Stimulated activated CD4-positive, alpha-beta T cell treated with anti-CD3 and anti-CD28 coated beads, Interleukin-1b, Interleukin-23, amount 100 ng/mL, for 48 hours (primary cell): Measurements from ENCODE around the gene DAPK1.

Experiments
- DNase-seq: peaks from one replicate; pipeline ENCODE4 v3.0.0-alpha.2; 2020

The DAPK1 gene

GRCh38 chr9:87653941-87654340, 156.3 kb downstream of the DAPK1 start:
- no peak for DNase-seq

- no peak for DNase-seq
Measured at GRCh38 chr9:87655731-87656130, 158.1 kb downstream of the DAPK1 start.

GRCh38 chr9:87656485-87656884, 158.8 kb downstream of the DAPK1 start:
- DNase-seq: no peak

GRCh38 chr9:87657190-87657589, 159.5 kb downstream of the DAPK1 start:
- no peak for DNase-seq

GRCh38 chr9:87657893-87658292, 160.2 kb downstream of the DAPK1 start:
- no peak for DNase-seq

GRCh38 chr9:87658511-87658910, 160.8 kb downstream of the DAPK1 start:
- DNase-seq: no peak

GRCh38 chr9:87659534-87660419, 162.1 kb downstream of the DAPK1 start:
- no peak for DNase-seq

- no peak for DNase-seq
Measured at GRCh38 chr9:87661241-87661640, 163.6 kb downstream of the DAPK1 start.

- DNase-seq: peak; percentile 68
Measured at GRCh38 chr9:87662808-87663528, 165.3 kb downstream of the DAPK1 start.

GRCh38 chr9:87663556-87663955, 165.9 kb downstream of the DAPK1 start:
- no peak for DNase-seq

GRCh38 chr9:87664153-87665060, 166.7 kb downstream of the DAPK1 start:
- no peak for DNase-seq

GRCh38 chr9:87665505-87665904, 167.8 kb downstream of the DAPK1 start:
- no peak for DNase-seq

- peak; percentile 15 for DNase-seq
Measured at GRCh38 chr9:87667164-87667738, 169.6 kb downstream of the DAPK1 start.

GRCh38 chr9:87668222-87668621, 170.6 kb downstream of the DAPK1 start:
- no peak for DNase-seq

GRCh38 chr9:87668722-87669121, 171.1 kb downstream of the DAPK1 start:
- no peak for DNase-seq

- no peak for DNase-seq
Measured at GRCh38 chr9:87670572-87671264, 173.1 kb downstream of the DAPK1 start.

GRCh38 chr9:87671478-87671877, 173.8 kb downstream of the DAPK1 start:
- DNase-seq: no peak

- no peak for DNase-seq
Measured at GRCh38 chr9:87671925-87672324, 174.3 kb downstream of the DAPK1 start.

- no peak for DNase-seq
Measured at GRCh38 chr9:87672586-87672985, 174.9 kb downstream of the DAPK1 start.

- no peak for DNase-seq
Measured at GRCh38 chr9:87673446-87674120, 175.9 kb downstream of the DAPK1 start.

- DNase-seq: no peak
Measured at GRCh38 chr9:87674565-87675299, 177.1 kb downstream of the DAPK1 start.
